Liver (tissue), 3 donors: ENCODE data around the gene PLCB1.

Experiments
- ATF3 ChIP-seq: IDR thresholded peaks from 2 replicates; pipeline ENCODE4 v1.6.1; 2016; ENCODE audit warnings: antibody characterized with exemption
- CTCF ChIP-seq: fragments of 150-350 bp; IDR thresholded peaks from 2 replicates; pipeline ENCODE4 v1.5.1; 2017; ENCODE audit warnings: improper control_type of control experiment, low read depth, low read length; ENCODE audit not compliant: missing input control
- FOXA1 ChIP-seq: IDR thresholded peaks from 2 replicates; pipeline ENCODE4 v1.6.1; 2016; ENCODE audit warnings: antibody characterized with exemption
- HNF4A ChIP-seq, 2 donors: conservative IDR thresholded peaks; 2 replicates each; pipeline ENCODE4 v1.6.1; 2016; ENCODE audit warnings: antibody characterized with exemption in 2 of 2, mild to moderate bottlenecking in 2 of 2
- JUND ChIP-seq, 2 donors: IDR thresholded peaks; 2 replicates each; pipeline ENCODE4 v1.6.1; 2016; ENCODE audit warnings: antibody characterized with exemption in 2 of 2
- MAX ChIP-seq: IDR thresholded peaks from 2 replicates; pipeline ENCODE4 v1.6.1; 2016; ENCODE audit warnings: antibody characterized with exemption
- RAD21 ChIP-seq, 2 donors: IDR thresholded peaks; 2 replicates each; pipeline ENCODE4 v1.6.1; 2016; ENCODE audit warnings: antibody characterized with exemption in 2 of 2, mild to moderate bottlenecking in 2 of 2
- SP1 ChIP-seq: IDR thresholded peaks from 2 replicates; pipeline ENCODE4 v1.6.1; 2018; ENCODE audit warnings: antibody characterized with exemption, mild to moderate bottlenecking
- TAF1 ChIP-seq: conservative IDR thresholded peaks from 2 replicates; pipeline ENCODE4 v1.6.1; 2016; ENCODE audit warnings: antibody characterized with exemption, mild to moderate bottlenecking
- TF ChIP-seq, protein P1 (sequence below): IDR thresholded peaks from 2 replicates; pipeline ENCODE4 v1.6.1; 2016; ENCODE audit warnings: antibody characterized with exemption, mild to moderate bottlenecking
- donor health status: healthy.
- donor health status: healthy.

- TF ChIP-seq MAX, result no peak
- TF ChIP-seq RAD21 (IDR thresholded peaks at IDR 0.05), result no peak
- TF ChIP-seq CTCF, result no peak
- no peak for TF ChIP-seq FOXA1
- no peak for TF ChIP-seq ATF3
- TF ChIP-seq, protein P1, sequence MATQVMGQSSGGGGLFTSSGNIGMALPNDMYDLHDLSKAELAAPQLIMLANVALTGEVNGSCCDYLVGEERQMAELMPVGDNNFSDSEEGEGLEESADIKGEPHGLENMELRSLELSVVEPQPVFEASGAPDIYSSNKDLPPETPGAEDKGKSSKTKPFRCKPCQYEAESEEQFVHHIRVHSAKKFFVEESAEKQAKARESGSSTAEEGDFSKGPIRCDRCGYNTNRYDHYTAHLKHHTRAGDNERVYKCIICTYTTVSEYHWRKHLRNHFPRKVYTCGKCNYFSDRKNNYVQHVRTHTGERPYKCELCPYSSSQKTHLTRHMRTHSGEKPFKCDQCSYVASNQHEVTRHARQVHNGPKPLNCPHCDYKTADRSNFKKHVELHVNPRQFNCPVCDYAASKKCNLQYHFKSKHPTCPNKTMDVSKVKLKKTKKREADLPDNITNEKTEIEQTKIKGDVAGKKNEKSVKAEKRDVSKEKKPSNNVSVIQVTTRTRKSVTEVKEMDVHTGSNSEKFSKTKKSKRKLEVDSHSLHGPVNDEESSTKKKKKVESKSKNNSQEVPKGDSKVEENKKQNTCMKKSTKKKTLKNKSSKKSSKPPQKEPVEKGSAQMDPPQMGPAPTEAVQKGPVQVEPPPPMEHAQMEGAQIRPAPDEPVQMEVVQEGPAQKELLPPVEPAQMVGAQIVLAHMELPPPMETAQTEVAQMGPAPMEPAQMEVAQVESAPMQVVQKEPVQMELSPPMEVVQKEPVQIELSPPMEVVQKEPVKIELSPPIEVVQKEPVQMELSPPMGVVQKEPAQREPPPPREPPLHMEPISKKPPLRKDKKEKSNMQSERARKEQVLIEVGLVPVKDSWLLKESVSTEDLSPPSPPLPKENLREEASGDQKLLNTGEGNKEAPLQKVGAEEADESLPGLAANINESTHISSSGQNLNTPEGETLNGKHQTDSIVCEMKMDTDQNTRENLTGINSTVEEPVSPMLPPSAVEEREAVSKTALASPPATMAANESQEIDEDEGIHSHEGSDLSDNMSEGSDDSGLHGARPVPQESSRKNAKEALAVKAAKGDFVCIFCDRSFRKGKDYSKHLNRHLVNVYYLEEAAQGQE, result no peak
- no peak for TF ChIP-seq HNF4A (conservative IDR thresholded peaks at IDR 0.05)
- no peak for TF ChIP-seq JUND (IDR thresholded peaks at IDR 0.05)
- no peak for TF ChIP-seq TAF1
- no peak for TF ChIP-seq SP1
These were observed 579.4 kb downstream of the PLCB1 start for GRCh38 chr20:8711501-8711900.
